ENCODE measurements around the gene CETP. TPM values are rescaled to one million over a fixed set of nuclear protein-coding genes. Genes with fewer than 3 reads are reported as not detected.
"Not testable (repeated sequence)": the region's sequence is repeated elsewhere in the genome, so short reads cannot be mapped to it uniquely, and the experiment has no call there.

CETP gene
- total RNA-seq, 2 experiments from 2014 or later: not detected

DNA sequence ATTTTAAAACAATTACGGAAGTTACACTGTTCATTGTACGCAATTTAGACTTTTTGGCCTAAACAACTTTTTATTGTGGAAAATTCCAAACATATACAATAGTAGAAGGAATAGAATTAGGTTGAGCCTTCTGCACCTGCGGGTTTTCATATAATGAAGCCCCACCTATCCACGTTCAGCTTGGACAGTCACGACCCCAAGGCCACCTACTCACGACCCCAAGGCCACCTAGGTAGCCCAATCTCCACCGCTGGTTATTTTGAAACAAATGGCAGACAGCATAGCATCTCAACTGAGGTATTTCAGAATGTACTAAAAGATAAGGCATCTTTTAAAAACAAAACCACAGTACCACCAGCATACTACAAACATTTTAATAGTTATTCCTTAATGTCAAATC, 28.2 kb downstream of the CETP start:
- Mint-ChIP-seq H3K4me3 (peak overlapping the region; percentile 100), H3K27me3 (ENCODE audit: low read depth) (no peaks in the 10 kb centered on the region), H3K27ac (peak overlapping the region; percentile 99), H3K9me3 (ENCODE audit: insufficient read depth) (no peaks in the 10 kb centered on the region), H3K36me3 (ENCODE audit: low read depth) (peaks cover 81% of the 10 kb centered on the region), H3K4me1 (ENCODE audit: low read depth) (peaks cover 64% of the 10 kb centered on the region)
- ATAC-seq (no peak), DNase-seq (no peak)
- ChIA-PET CTCF (interaction anchor here (0.8 to 8.5 kb wide), 9 partner anchors 17 to 56 kb away, joined by 3 to 107 read pairs (median 5); no protein-coding TSS in a partner anchor), POLR2A (interaction anchor here (0.5 to 4.6 kb wide), 26 partner anchors 9 to 381 kb away, joined by 3 to 87 read pairs (median 5); partner anchors contain the start of genes MT1E, PSME3IP1 and RSPRY1)

DNA sequence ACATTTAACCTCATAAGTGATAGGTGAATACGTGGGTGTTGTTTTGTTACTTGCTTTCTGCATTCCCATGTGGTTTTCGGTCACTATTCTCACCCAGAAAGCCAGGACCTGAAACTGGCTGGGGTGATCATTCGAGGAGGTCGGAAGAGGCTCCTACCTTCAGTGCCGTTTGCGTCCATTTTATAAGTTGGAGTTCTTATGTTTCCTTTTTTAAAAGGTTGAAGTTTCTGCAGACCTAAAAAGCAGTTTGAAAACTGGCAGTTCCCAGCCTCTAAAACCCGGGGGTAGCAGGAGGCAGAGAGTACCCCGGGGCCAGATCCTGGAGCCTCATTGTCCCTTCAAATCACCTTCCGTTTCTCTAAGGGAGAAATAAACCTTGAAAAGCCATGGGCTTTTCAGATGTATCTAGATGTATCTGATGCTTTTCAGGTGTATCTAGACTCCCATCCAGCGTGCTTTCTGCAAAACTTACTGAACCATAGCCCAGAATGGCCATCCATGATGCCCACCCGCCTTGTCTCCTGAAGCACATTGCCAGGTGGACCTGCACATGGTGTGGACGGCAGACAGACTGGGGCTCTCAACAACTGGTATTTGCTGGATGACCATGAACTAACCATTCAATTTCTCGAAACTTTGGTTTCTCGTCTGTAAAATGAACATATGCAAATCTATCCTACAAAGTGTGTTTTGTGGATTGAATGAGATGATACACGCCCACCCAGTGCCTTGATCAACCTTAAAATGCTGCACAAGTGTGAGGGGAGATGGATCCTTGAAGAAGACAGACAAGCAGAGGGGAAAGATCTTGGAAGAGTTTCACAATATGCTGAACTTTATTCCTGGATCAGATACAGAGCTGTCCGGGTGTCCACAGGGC, 28.9 kb downstream of the CETP start:
- DNase-seq (no peak), ATAC-seq (no peak)
- ChIA-PET CTCF (interaction anchor here (1.3 to 8.5 kb wide), 5 partner anchors 16 to 51 kb away, joined by 4 to 107 read pairs (median 7); no protein-coding TSS in a partner anchor), POLR2A (interaction anchor here (0.8 to 7.6 kb wide), 11 partner anchors 8 to 131 kb away, joined by 3 to 87 read pairs (median 15); no protein-coding TSS in a partner anchor)
- Mint-ChIP-seq H3K27ac (peak overlapping the region; percentile 99), H3K27me3 (ENCODE audit: low read depth) (no peaks in the 10 kb centered on the region), H3K4me3 (peak overlapping the region; percentile 100), H3K36me3 (ENCODE audit: low read depth) (peaks cover 79% of the 10 kb centered on the region), H3K9me3 (ENCODE audit: insufficient read depth) (no peaks in the 10 kb centered on the region), H3K4me1 (ENCODE audit: low read depth) (peaks cover 64% of the 10 kb centered on the region)

DNA sequence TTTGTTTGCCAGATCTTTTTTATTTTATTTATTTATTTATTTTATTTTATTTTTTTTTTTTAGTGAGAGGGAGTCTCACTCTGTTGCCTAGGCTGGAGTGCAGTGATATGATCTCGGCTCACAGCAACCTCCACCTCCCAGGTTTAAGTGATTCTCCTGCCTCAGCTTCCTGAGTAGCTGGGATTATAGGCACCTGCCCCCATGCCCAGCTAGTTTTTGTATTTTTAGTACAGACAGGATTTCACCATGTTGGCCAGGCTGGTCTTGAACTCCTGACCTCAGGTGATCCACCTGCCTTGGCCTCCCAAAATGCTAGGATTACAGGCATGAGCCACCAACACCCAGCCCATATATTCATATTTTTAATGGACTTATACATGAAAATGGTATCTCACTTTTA, 30.7 kb downstream of the CETP start:
- H3K4me1 Mint-ChIP-seq (ENCODE audit: low read depth): peaks cover 66% of the 10 kb centered on the region
- not testable (repeated sequence) for DNase-seq; H3K27me3 Mint-ChIP-seq (ENCODE audit: low read depth); H3K9me3 Mint-ChIP-seq (ENCODE audit: insufficient read depth); ATAC-seq
- POLR2A ChIA-PET: interaction anchor here (1.0 to 7.6 kb wide), 4 partner anchors 9 to 49 kb away, joined by 4 to 58 read pairs (median 10); no protein-coding TSS in a partner anchor
- H3K4me3 Mint-ChIP-seq: peak overlapping the region; percentile 100
- CTCF ChIA-PET: interaction anchor here (0.7 to 4.9 kb wide), 4 partner anchors 13 to 49 kb away, joined by 3 to 35 read pairs (median 12); no protein-coding TSS in a partner anchor
- H3K36me3 Mint-ChIP-seq (ENCODE audit: low read depth): peaks cover 82% of the 10 kb centered on the region
- peak overlapping the region; percentile 73 for H3K27ac Mint-ChIP-seq

DNA sequence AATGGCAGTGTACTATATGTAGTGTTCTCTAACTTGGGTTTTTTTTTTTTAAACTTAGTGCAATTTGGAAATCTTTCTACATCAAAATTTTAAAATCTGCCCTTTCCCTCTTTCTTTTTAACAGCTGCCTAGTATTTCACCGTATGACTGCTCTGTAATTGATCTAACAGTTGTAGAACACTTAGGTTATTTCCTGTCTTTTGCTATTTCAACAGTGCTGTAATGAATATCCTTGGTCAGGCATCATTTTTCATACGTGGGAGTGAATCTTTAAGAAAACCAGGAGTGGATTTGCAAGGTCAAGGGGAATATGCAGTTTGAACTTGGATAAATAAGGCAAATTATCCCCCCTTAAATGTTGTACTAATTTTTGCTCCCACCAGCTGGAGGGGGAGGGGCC, 31.5 kb downstream of the CETP start:
- no peak for DNase-seq
- no peak for ATAC-seq
- H3K36me3 Mint-ChIP-seq (ENCODE audit: low read depth): peaks cover 82% of the 10 kb centered on the region
- POLR2A ChIA-PET: interaction anchor here (1.0 to 7.6 kb wide), 4 partner anchors 10 to 48 kb away, joined by 4 to 58 read pairs (median 10); no protein-coding TSS in a partner anchor
- peaks cover 66% of the 10 kb centered on the region for H3K4me1 Mint-ChIP-seq (ENCODE audit: low read depth)
- peak overlapping the region; percentile 68 for H3K4me3 Mint-ChIP-seq
- no peaks in the 10 kb centered on the region for H3K9me3 Mint-ChIP-seq (ENCODE audit: insufficient read depth)
- no peaks in the 10 kb centered on the region for H3K27me3 Mint-ChIP-seq (ENCODE audit: low read depth)
- CTCF ChIA-PET: interaction anchor here (0.7 to 4.9 kb wide), 6 partner anchors 12 to 200 kb away, joined by 3 to 35 read pairs (median 5); no protein-coding TSS in a partner anchor
- peak overlapping the region; percentile 64 for H3K27ac Mint-ChIP-seq

DNA sequence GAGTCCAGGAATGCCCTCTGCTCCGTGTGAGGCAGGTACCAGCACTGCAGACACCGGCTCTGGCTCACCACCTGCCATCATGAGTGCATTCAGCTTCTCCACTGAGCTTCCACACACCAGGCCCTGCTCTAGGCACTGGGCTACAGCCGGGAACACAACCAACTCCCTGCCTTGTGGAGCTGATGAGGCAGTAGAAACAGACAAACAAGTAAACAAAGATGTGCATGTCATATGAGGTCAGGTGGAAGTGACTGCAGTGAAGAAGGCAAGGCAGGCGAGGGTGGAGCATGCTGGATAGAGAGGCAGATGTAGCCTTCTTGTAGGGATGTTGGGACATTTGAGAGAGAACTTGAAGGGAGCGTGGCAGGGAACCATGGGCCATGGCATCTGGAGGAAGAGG, 32.6 kb downstream of the CETP start:
- CTCF ChIA-PET: interaction anchor here (1.8 to 4.9 kb wide), 5 partner anchors 11 to 47 kb away, joined by 6 to 35 read pairs (median 9); no protein-coding TSS in a partner anchor
- ATAC-seq: peak; percentile 3

DNA sequence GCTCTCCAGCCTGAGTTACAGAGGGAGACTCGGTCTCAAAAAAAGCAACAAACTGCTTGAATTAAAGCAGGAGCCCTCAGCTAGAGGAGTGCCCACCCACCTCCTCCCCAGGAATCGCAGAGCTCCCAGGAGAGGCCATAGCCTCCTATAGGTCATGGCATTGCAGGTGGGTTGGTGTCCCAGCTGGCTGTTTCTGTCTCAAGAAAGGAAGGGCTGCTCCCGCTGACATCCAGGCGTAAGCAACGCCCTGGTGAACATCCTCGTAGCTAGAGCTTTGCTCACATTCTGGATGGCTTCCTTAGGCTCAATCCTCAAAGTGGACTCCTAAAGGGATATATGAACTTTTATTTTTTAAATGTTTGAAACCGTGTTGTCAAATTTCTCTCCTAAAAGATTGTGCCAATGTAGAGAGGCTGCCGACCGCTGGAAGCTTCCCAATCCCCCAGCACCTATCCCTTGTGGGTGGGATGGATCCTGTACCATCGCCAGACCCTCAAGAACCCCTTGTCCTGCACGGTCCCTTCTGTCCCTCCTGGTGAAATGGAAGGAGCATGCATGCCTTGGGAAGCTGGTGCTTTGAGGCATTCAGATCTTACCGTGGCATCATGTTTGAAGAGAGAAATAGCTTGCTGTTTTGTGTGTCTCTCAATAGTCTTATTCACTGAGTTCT, 33.5 kb downstream of the CETP start:
- ATAC-seq: no peak
- Mint-ChIP-seq H3K4me3 (peak overlapping the region; percentile 68), H3K27ac (peak overlapping the region; percentile 68), H3K9me3 (ENCODE audit: insufficient read depth) (no peaks in the 10 kb centered on the region), H3K36me3 (ENCODE audit: low read depth) (peaks cover 81% of the 10 kb centered on the region), H3K27me3 (ENCODE audit: low read depth) (no peaks in the 10 kb centered on the region), H3K4me1 (ENCODE audit: low read depth) (peaks cover 85% of the 10 kb centered on the region)
- DNase-seq: no peak
- POLR2A ChIA-PET: interaction anchor here (0.6 to 7.6 kb wide), 7 partner anchors 12 to 64 kb away, joined by 3 to 58 read pairs (median 5); partner anchors contain the start of gene HERPUD1
- CTCF ChIA-PET: interaction anchor here (0.8 to 4.9 kb wide), 9 partner anchors 10 to 90 kb away, joined by 3 to 35 read pairs (median 9); no protein-coding TSS in a partner anchor

More for the DNA sequence above, 32.6 kb downstream of the CETP start:
- peak overlapping the region; percentile 68 for H3K4me3 Mint-ChIP-seq
- DNase-seq: no peak
- peaks cover 75% of the 10 kb centered on the region for H3K4me1 Mint-ChIP-seq (ENCODE audit: low read depth)
- H3K9me3 Mint-ChIP-seq (ENCODE audit: insufficient read depth): no peaks in the 10 kb centered on the region
- peak overlapping the region; percentile 68 for H3K27ac Mint-ChIP-seq
- no peaks in the 10 kb centered on the region for H3K27me3 Mint-ChIP-seq (ENCODE audit: low read depth)
- POLR2A ChIA-PET: interaction anchor here (0.6 to 7.6 kb wide), 7 partner anchors 11 to 814 kb away, joined by 3 to 58 read pairs (median 4); partner anchors contain the start of gene HERPUD1
- H3K36me3 Mint-ChIP-seq (ENCODE audit: low read depth): peaks cover 84% of the 10 kb centered on the region

DNA sequence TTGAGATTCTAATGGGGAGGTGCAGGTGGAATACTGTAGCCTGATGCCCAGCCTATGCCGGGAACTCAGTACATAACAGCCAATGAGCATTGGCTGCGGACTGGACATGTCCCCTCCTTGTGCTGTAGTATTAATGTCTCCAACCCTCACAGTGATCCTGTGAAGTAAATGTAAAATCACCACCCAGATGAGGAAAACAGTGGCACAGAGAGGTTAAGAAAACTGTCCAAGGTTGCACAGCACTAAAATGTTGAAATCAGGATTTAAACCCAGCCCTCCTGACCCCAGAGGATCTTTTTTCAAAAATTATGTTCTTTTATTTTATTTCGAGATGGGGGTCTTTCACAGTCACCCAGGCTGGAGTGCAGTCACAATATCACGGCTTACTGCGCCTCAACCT, 35.5 kb downstream of the CETP start:
- H3K36me3 Mint-ChIP-seq (ENCODE audit: low read depth): peaks cover 80% of the 10 kb centered on the region
- ATAC-seq (no peak), DNase-seq (no peak)
- no peaks in the 10 kb centered on the region for H3K9me3 Mint-ChIP-seq (ENCODE audit: insufficient read depth)
- peak overlapping the region; percentile 82 for H3K27ac Mint-ChIP-seq
- ChIA-PET CTCF (interaction anchor here (0.9 to 2.4 kb wide), 3 partner anchors 10 to 45 kb away, joined by 3 to 9 read pairs (median 4); no protein-coding TSS in a partner anchor), POLR2A (interaction anchor here (3.1 to 7.6 kb wide), 2 partner anchors 8 to 10 kb away, joined by 38 to 58 read pairs; partner anchors contain the start of gene NLRC5)
- peaks cover 93% of the 10 kb centered on the region for H3K4me1 Mint-ChIP-seq (ENCODE audit: low read depth)
- H3K27me3 Mint-ChIP-seq (ENCODE audit: low read depth): no peaks in the 10 kb centered on the region
- H3K4me3 Mint-ChIP-seq: no peak overlapping the region

DNA sequence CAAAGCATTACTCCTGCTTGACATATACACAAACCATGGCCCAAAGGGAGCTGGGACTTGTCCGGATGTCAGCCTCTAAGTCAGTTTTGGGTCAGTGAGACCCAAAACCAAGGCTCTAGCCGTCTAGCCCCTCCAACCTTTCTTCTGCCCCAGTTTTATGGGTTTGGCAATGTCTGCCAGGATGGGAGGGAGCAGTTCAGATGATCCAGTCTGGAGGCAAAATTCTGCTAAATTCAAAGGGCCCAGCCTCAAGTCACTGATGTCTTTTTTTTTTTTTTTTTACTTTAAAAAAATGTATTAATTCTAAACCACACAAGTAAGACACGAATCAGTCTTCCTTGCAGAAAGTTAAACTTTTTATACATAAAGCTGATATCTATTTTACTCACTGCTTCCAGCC, 36.2 kb downstream of the CETP start:
- Mint-ChIP-seq H3K4me1 (ENCODE audit: low read depth) (peaks cover 94% of the 10 kb centered on the region), H3K4me3 (no peak overlapping the region), H3K27me3 (ENCODE audit: low read depth) (no peaks in the 10 kb centered on the region), H3K9me3 (ENCODE audit: insufficient read depth) (no peaks in the 10 kb centered on the region), H3K27ac (peak overlapping the region; percentile 82), H3K36me3 (ENCODE audit: low read depth) (peaks cover 81% of the 10 kb centered on the region)
- ChIA-PET POLR2A (interaction anchor here (0.6 to 7.6 kb wide), 3 partner anchors 9 to 13 kb away, joined by 3 to 58 read pairs (median 38); partner anchors contain the start of gene NLRC5), CTCF (interaction anchor here (0.7 to 1.1 kb wide), 3 partner anchors 10 to 44 kb away, joined by 3 to 4 read pairs (median 3); no protein-coding TSS in a partner anchor)
- ATAC-seq (no peak), DNase-seq (no peak)

DNA sequence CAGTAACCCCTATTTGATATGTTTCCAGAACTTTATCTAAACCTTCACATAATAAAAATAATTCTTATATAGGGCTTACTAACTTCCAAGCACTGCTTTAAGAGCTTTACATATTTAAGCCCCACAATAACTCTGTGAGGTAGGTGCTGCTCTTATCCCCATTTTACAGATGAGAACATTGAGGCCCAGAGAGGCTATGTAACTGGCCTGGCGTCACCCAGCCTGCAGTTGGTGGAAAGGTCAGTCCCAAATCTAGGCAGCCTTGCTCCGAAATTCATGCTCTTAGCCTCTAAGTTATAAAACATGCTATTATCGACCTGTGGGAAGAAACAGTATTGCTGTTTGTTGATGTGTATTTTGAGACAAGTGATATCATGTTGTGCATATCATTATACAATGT, 36.6 kb downstream of the CETP start:
- peaks cover 81% of the 10 kb centered on the region for H3K36me3 Mint-ChIP-seq (ENCODE audit: low read depth)
- peaks cover 94% of the 10 kb centered on the region for H3K4me1 Mint-ChIP-seq (ENCODE audit: low read depth)
- ATAC-seq (no peak), DNase-seq (no peak)
- CTCF ChIA-PET: interaction anchor here (0.7 to 1.4 kb wide), 4 partner anchors 9 to 43 kb away, joined by 3 to 7 read pairs (median 4); no protein-coding TSS in a partner anchor
- H3K9me3 Mint-ChIP-seq (ENCODE audit: insufficient read depth): no peaks in the 10 kb centered on the region
- H3K27ac Mint-ChIP-seq: no peak overlapping the region
- H3K27me3 Mint-ChIP-seq (ENCODE audit: low read depth): no peaks in the 10 kb centered on the region
- no peak overlapping the region for H3K4me3 Mint-ChIP-seq
- POLR2A ChIA-PET: interaction anchor here (0.6 to 7.6 kb wide), 4 partner anchors 9 to 24 kb away, joined by 3 to 58 read pairs (median 22); partner anchors contain the start of gene NLRC5

DNA sequence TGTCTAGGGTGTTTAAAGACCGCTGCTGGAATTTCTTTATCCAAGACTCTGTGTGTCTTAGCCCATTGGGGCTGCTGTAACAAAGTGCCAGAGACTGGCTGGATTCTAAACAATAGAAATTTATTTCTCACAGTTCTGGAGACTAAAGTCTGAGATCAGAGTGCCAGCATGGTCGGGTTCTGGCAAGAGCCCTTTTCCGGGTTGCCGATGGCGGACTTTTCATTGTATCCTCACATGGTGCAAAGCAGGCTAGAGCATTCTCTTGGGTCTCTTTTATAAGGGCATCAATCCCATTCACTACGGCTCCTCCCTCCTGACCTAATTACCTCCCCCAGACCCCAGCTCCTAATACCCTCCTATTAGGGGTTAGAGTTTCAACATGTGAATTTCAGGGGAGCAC, 37.1 kb downstream of the CETP start:
- peaks cover 81% of the 10 kb centered on the region for H3K36me3 Mint-ChIP-seq (ENCODE audit: low read depth)
- POLR2A ChIA-PET: interaction anchor here (1.3 to 3.1 kb wide), 4 partner anchors 10 to 23 kb away, joined by 5 to 38 read pairs (median 11); partner anchors contain the start of gene NLRC5

More for the DNA sequence above, 37.1 kb downstream of the CETP start:
- CTCF ChIA-PET: interaction anchor here (1.1 to 1.8 kb wide), 4 partner anchors 11 to 46 kb away, joined by 4 to 7 read pairs (median 7); no protein-coding TSS in a partner anchor
- Mint-ChIP-seq H3K27ac (peak overlapping the region; percentile 92), H3K27me3 (ENCODE audit: low read depth) (no peaks in the 10 kb centered on the region), H3K4me3 (peak overlapping the region; percentile 52), H3K9me3 (ENCODE audit: insufficient read depth) (no peaks in the 10 kb centered on the region), H3K4me1 (ENCODE audit: low read depth) (peaks cover 94% of the 10 kb centered on the region)
- DNase-seq: no peak
- ATAC-seq: no peak
